Pancreas (tissue), 10 donors: ENCODE results near the gene NUTM1. TPM values are rescaled to one million over a fixed set of nuclear protein-coding genes. Genes with fewer than 3 reads are reported as not detected.

ENCODE experiments used
- ATAC-seq, 4 donors: fragments of 200-7000 bp; cut with Tn5 transposase; one replicate each; pipeline versions ENCODE4 v1.8.0 to v1.9.1; 2020; ENCODE audit warnings: mild to moderate bottlenecking in 4 of 4, moderate library complexity in 4 of 4
- DNase-seq, 6 donors: peaks; one replicate each; pipeline ENCODE4 v3.0.0-alpha.2; 2020
- FAIRE-seq: peaks from 2 replicates; lab custom pipeline; 2012; peaks lifted over from hg19 to GRCh38; lab: Jason Lieb, UNC
- H3K27ac ChIP-seq, 4 donors: fragments of 200-600 bp; sonication (generic); 1 replicate in 3 of 4; 2 replicates in 1 of 4; pipeline versions ENCODE4 v1.5.0 to v1.8.0; 2020
- H3K27me3 ChIP-seq, 4 donors: fragments of 200-600 bp; one replicate each; pipeline ENCODE4 v1.8.0; 2021
- H3K36me3 ChIP-seq, 3 donors: fragments of 200-600 bp; sonication (generic) in 1 of 3; one replicate each; pipeline versions ENCODE4 v1.5.0 to v1.8.0; 2020 to 2021
- H3K4me1 ChIP-seq, 3 donors: fragments of 200-600 bp; one replicate each; pipeline ENCODE4 v1.8.0; 2021
- H3K4me3 ChIP-seq, 4 donors: fragments of 200-600 bp; sonication (generic) in 2 of 4; one replicate each; pipeline versions ENCODE4 v1.5.0 to v1.8.0; 2020 to 2021
- H3K9me3 ChIP-seq, 4 donors: fragments of 200-600 bp; one replicate each; pipeline ENCODE4 v1.8.0; 2021
- WGBS, 2 donors: extraction: QIAGEN DNeasy Blood & Tissue Kit; methylation state at CpG; one replicate each; pipeline ENCODE4 v1.1.7; 2013; 5-methylcytosine and 5-hydroxymethylcytosine counted together
- intact Hi-C, 3 donors: fragments of 100-400 bp; cut with DNase I; formaldehyde crosslinking; loops; one replicate each; pipeline versions ENCODE4 v1.11.1 to v1.14.2; 2022
- polyA plus RNA-seq, 2 donors: library from polyadenylated mRNA; stranded (reverse); fragments of 200-250 nt; gene quantifications; one replicate each; pipeline ENCODE4 v1.2.3, GENCODE V29; 2013
- total RNA-seq, 6 donors: library from RNA; stranded (reverse); fragmentation: NEBNext Ultra II Directional in 4 of 6; extraction: Animal tissue kit (Norgen Biotek cat#: 25700) in 4 of 6; gene quantifications; one replicate each; pipeline versions ENCODE4 v1.2.1 to v1.2.4, GENCODE V29; 2021 to 2023
- TF ChIP-seq, protein P1 (sequence below), 4 donors: fragments of 200-600 bp; sonication (generic) in 3 of 4; IDR thresholded peaks; one replicate each; pipeline versions ENCODE4 v1.5.0 to v1.8.0; 2021; ENCODE audit warnings: antibody characterized with exemption in 4 of 4
- donor health status: healthy with polysubstance abuse.
- donor health status: DM: no; HTN: no; CAD: no; lungs with moderate emphysema.
- donor health status: DM: no; HTN: no; CAD: no.
- donor health status: control.
- donor health status: control.
- donor health status: Bipolar disorder and iron deficiency.
- donor health status: DM: yes; HTN: yes; CAD: no.
- donor health status: DM: no; HTN: no; CAD: no.
- donor health status: DM: no; HTN: no; CAD: no.
- donor health status: DM: yes; HTN: yes; CAD: no.

Gene NUTM1
- total and polyA plus RNA-seq, 8 donors, result not detected

DNA sequence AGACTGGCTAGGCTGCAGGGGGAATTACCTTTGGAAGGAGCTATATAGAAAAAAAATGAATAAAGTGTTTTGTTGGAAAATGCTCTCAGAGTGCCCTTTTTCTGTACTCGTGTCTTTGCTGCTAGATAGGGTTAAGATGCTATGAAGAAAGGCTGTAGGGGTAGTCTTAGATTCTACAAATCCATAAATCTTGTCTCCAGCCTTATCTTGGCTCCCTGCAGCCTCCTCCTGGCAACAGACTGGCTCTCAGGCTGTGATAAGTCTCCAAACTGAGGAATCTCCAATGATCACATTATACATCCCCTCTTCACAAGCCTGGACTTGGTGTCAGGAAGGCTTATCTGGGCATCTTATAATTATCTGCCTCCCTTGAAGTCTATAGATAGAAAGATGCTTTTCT lies 14.5 kb downstream of the NUTM1 start:
- ATAC-seq (no peak), FAIRE-seq (no peak), DNase-seq (no peak)
- Histone ChIP-seq H3K36me3 (no peaks in the 10 kb centered on the region), H3K4me3 (no peak overlapping the region), H3K27ac (no peak overlapping the region), H3K4me1 (no peaks in the 10 kb centered on the region), H3K9me3 (no peaks in the 10 kb centered on the region), H3K27me3 (no peaks in the 10 kb centered on the region)
- WGBS, 2 donors, result 71 to 82% methylated on average over 1 of the region's 1 CpG
- TF ChIP-seq, protein P1, sequence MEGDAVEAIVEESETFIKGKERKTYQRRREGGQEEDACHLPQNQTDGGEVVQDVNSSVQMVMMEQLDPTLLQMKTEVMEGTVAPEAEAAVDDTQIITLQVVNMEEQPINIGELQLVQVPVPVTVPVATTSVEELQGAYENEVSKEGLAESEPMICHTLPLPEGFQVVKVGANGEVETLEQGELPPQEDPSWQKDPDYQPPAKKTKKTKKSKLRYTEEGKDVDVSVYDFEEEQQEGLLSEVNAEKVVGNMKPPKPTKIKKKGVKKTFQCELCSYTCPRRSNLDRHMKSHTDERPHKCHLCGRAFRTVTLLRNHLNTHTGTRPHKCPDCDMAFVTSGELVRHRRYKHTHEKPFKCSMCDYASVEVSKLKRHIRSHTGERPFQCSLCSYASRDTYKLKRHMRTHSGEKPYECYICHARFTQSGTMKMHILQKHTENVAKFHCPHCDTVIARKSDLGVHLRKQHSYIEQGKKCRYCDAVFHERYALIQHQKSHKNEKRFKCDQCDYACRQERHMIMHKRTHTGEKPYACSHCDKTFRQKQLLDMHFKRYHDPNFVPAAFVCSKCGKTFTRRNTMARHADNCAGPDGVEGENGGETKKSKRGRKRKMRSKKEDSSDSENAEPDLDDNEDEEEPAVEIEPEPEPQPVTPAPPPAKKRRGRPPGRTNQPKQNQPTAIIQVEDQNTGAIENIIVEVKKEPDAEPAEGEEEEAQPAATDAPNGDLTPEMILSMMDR (IDR thresholded peaks at IDR 0.05), result no peak
- intact Hi-C loops, result no loop called here

DNA sequence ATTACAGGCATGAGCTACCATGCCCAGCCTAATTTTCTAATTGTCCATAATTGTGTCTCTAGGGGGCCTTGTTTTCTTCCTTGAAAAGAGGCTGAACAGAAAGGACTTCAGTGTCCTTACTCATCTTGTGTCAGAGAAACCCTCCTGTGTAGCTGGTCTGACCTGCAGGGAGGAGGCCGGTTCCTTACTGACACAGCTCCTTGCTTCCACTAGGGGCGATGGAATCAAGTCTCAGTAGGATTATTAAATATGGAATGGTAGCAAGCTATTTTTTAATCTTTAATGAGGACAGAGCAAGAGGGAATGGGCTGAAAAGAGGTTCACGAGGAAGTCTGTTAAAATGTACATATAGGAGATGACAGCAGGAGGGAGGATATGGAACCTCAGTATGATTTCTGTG lies 15.3 kb downstream of the NUTM1 start:
- no peak for FAIRE-seq
- no peak for DNase-seq
- Histone ChIP-seq H3K9me3 (no peaks in the 10 kb centered on the region), H3K4me3 (no peak overlapping the region), H3K4me1 (no peaks in the 10 kb centered on the region), H3K27me3 (no peaks in the 10 kb centered on the region), H3K27ac (no peak overlapping the region), H3K36me3 (no peaks in the 10 kb centered on the region)
- intact Hi-C loops, result no loop called here
- TF ChIP-seq, protein P1 (IDR thresholded peaks at IDR 0.05), result no peak
- 70 to 71% methylated on average over 3 of the region's 3 CpGs for WGBS, 2 donors
- ATAC-seq, result no peak

DNA sequence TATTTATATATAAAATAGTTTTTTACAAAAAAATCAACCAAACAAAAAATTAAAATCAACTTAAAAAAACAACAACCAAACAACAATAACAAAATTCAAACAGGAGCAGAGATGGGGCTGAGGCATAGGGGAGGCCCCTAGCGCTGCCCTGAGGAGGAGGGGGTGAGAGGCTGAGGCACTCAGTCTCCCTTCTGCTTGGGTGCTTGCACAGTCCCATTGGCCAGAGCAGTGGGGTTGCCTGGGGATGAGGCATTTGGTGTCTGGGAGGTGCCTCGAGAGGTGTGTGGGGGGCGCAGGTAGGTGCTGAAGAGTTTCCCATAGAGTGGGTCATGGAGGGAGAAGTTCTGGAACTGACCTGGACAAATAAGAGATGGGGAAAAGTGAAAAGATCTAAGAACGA lies 15.8 kb downstream of the NUTM1 start:
- TF ChIP-seq, protein P1 (IDR thresholded peaks at IDR 0.05), result no peak
- WGBS, 2 donors, result 92 to 93% methylated on average over 4 of the region's 4 CpGs
- no peaks in the 10 kb centered on the region for H3K36me3 ChIP-seq
- DNase-seq (no peak), ATAC-seq (no peak), FAIRE-seq (no peak)
- H3K4me1 ChIP-seq, result no peaks in the 10 kb centered on the region
- H3K27me3 ChIP-seq, result no peaks in the 10 kb centered on the region
- no peak overlapping the region for H3K27ac ChIP-seq
- H3K4me3 ChIP-seq, result no peak overlapping the region
- H3K9me3 ChIP-seq, result no peaks in the 10 kb centered on the region
- intact Hi-C loops, result no loop called here

DNA sequence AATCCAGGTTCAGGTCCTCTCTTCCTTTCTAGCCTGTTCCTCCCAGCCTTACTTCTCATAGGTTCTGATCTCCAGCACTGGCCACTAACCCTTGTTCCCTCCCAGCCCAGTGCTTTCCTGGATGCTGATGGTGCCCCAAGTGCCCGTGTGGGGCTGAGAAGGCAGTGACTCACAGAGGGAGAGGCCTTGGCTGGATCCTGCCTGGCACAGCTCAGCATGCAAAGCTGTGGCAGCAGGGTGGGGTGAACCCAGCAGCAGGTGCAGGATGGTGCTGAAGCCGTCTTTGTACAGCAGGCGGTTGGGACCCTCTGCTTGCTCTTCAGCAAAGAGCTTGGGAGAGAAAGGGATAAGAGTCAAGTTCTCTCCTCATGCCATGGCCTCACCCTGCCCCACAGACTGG lies 16.3 kb downstream of the NUTM1 start:
- WGBS, 2 donors, result 77 to 87% methylated on average over 3 of the region's 3 CpGs
- no peaks in the 10 kb centered on the region for H3K9me3 ChIP-seq
- TF ChIP-seq, protein P1 (IDR thresholded peaks at IDR 0.05), result no peak
- H3K4me1 ChIP-seq, result no peaks in the 10 kb centered on the region
- DNase-seq, result no peak
- no peak overlapping the region for H3K4me3 ChIP-seq
- no peaks in the 10 kb centered on the region for H3K36me3 ChIP-seq
- intact Hi-C loops, result no loop called here
- no peaks in the 10 kb centered on the region for H3K27me3 ChIP-seq
- ATAC-seq, result peak in 2 of 4 donors; percentile 29 to 50
- no peak overlapping the region for H3K27ac ChIP-seq
- FAIRE-seq, result no peak

DNA sequence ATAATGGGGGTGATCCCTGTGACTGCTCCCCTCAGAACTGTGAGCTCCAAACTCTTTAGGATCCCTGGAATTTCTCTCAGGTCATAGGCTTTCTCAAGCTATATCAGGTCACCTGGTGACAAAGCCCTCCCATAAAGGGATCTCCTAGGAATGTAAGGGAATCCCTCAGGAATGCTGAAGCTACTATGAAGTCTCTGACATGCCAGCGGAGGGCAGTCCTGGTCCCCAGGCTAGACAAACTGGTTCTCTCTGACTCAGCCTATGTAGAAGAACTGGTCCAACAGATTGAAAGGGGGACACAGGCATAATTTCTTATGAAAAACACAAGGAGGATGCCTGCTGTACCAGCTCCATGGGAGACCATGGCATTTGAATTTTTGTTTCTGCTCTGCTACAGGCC lies 17.2 kb downstream of the NUTM1 start:
- Histone ChIP-seq H3K27ac (no peak overlapping the region), H3K4me3 (no peak overlapping the region), H3K27me3 (no peaks in the 10 kb centered on the region), H3K9me3 (no peaks in the 10 kb centered on the region), H3K36me3 (no peaks in the 10 kb centered on the region), H3K4me1 (no peaks in the 10 kb centered on the region)
- 80 to 85% methylated on average over 1 of the region's 1 CpG for WGBS, 2 donors
- TF ChIP-seq, protein P1 (IDR thresholded peaks at IDR 0.05), result no peak
- intact Hi-C loops, result loop anchor here in 1 of 3 donors (10.0 kb wide), 1 partner anchor 125 kb away; no protein-coding TSS in a partner anchor
- ATAC-seq (peak in 2 of 4 donors; percentile 18 to 19), FAIRE-seq (no peak), DNase-seq (no peak)
